WI38 (cell line): Measurements from ENCODE around the gene ZNF638.

Experiments
- H3K4me3 ChIP-seq: 2 replicates; pipeline ENCODE4 v1.5.1; 2011; ENCODE audit warnings: low read depth, mild to moderate bottlenecking, control low read depth, low read length
- CTCF ChIP-seq: IDR thresholded peaks from 2 replicates; pipeline ENCODE4 v1.5.1; 2012; ENCODE audit warnings: low read depth, mild to moderate bottlenecking, control low read depth, low read length

Gene ZNF638

GRCh38 chr2:71455741-71456569, 124.4 kb downstream of the ZNF638 start:
- TF ChIP-seq CTCF: no peak
- no peak overlapping the region for H3K4me3 ChIP-seq

GRCh38 chr2:71456617-71457016, 125.0 kb downstream of the ZNF638 start:
- H3K4me3 ChIP-seq: no peak overlapping the region
- no peak for TF ChIP-seq CTCF

GRCh38 chr2:71457123-71457915, 125.7 kb downstream of the ZNF638 start:
- H3K4me3 ChIP-seq: no peak overlapping the region
- TF ChIP-seq CTCF: no peak

GRCh38 chr2:71457923-71458322, 126.3 kb downstream of the ZNF638 start:
- TF ChIP-seq CTCF: no peak

GRCh38 chr2:71458413-71459083, 127.0 kb downstream of the ZNF638 start:
- TF ChIP-seq CTCF: no peak
- no peak overlapping the region for H3K4me3 ChIP-seq

More at GRCh38 chr2:71457923-71458322, 126.3 kb downstream of the ZNF638 start:
- H3K4me3 ChIP-seq: no peak overlapping the region

GRCh38 chr2:71459084-71459431, 127.5 kb downstream of the ZNF638 start:
- H3K4me3 ChIP-seq: no peak overlapping the region
- no peak for TF ChIP-seq CTCF
